NK-92 (cell line): ENCODE measurements around the gene SAMD11.

Experiments used
- DNase-seq: peaks from one replicate; lab custom pipeline; 2025; ENCODE audit not compliant: unreplicated experiment; lab: John Stamatoyannopoulos, UW

The SAMD11 gene

DNA sequence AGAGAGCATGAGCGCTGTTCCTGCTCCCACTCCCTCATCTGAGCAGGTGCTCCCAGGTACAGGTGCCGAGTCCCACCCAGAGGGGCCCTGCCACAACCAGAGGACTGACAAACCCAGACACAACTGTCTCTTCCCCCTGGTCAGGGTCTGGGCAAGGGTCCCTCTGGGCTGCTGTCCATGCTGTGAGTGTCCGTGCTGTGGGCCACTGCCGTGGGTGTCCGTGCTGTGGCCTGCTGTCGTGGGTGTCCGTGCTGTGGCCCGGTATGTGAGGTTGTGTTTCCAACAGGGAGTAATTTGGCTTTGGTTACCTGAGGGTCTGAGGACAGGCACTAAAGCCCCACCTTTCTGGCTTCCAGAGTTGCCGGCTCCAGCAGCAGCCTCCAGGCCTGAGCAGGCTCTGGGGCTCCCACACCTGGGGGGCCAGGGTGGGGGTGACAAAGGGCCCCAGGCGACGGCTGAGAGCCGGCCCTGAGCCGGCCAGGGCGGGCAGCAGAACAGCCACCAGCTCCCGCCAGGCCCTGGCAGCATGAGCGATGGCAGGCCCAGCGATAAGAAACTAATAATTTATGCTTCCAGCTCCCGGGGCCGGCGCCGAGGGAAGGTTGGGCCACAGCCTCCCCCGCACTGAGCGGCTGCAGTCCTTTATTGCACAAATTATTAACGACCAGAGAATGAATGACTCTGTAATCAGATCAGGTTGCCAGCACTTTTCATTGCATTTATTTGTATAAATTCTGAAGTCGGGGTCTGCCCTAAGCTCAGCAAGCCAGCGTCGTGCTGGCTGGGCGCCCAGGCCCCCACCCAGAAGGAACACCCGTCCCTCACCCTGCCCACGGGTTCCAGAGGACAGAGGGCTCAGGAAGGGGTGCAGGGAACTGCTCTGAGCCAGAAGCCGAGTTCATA, 7.3 kb upstream of the SAMD11 start:
- no peak for DNase-seq

DNA sequence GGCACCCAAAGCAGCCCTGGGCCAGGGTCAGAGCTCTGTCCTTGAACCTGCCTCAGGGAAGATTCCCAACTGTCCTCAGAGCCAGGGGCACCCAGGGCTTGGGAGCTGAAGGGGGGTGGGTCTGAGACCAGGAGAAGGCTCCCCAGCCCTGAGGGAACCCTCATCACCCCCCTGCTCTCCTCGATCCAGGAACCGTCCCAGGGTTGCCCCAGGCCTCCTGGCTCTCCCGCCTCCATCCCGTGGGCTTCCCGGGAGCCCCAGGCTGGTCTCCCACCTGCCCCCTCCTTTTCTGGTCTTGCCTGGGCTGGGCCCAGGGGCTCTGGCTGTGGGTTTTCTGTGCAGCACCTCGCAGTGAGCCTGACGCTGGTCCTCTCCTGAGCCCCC, 6.7 kb upstream of the SAMD11 start:
- no peak for DNase-seq

DNA sequence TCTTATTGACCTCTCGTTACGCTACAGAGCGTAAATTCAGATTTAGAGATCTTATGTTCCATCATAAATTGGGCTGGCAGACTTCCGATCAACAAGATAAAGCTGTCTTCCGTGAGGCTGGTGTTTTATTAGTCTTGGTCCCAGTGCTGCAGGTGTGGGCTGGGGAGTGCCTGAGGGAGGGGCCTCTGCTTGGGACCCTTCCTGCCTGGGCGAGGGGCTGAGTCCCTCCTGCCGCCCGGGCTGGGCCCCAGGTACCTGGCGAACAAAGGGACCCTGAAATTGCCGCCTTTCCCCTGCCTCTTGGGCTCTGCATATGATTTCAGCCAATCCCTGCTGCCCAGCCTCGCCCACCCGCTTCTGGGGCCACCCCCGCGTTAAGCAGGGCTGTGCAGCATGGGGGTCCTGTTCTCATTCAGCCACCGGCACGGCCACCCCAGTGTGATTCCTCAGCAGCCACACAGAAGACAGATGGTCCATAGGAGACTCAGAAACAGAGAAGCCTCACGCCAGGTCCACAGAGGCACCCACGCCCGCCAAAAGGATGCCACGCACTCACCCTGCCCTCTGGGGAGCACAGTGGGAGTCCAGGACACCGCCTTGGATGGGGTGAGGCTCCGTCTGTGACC, 6.1 kb upstream of the SAMD11 start:
- DNase-seq, result no peak

DNA sequence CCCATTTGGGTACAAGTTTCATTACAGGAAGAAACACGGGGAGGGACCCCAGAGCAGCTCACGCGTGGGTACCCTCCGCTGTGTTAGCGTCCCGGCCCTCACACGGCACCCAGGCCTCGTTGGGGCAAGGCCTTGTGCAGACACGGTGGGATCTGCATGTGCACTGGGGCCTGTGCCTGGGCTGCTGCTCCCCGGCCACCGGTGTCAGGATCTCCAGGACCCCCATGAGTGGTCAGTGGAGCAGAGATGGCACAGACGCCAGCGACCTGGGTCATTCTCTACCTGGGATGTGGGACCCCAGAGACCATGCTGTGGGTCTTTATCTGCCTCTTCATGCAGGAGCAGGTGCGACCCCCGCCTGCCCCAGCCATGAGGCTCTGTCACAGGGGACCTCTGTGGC, 5.4 kb upstream of the SAMD11 start:
- no peak for DNase-seq

DNA sequence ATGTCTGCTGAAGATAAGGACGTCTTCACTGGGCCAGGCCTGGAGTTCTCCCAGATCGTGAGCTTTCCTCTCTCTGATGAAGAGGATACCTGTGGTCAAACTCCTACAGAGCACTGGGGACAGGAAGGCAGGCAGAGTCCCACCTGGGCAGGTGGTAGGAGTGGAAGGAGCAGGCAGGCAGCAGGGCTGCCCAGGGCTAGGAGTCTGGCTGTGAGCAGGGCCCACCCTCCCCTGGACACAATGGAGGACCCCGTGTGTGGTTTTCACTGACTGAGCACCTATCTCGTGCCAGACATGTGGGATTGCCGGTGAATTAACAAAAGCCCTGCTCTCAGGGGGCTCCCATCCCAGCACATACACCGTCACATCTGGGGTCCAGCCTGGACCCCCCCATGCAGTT, 4.9 kb upstream of the SAMD11 start:
- no peak for DNase-seq

DNA sequence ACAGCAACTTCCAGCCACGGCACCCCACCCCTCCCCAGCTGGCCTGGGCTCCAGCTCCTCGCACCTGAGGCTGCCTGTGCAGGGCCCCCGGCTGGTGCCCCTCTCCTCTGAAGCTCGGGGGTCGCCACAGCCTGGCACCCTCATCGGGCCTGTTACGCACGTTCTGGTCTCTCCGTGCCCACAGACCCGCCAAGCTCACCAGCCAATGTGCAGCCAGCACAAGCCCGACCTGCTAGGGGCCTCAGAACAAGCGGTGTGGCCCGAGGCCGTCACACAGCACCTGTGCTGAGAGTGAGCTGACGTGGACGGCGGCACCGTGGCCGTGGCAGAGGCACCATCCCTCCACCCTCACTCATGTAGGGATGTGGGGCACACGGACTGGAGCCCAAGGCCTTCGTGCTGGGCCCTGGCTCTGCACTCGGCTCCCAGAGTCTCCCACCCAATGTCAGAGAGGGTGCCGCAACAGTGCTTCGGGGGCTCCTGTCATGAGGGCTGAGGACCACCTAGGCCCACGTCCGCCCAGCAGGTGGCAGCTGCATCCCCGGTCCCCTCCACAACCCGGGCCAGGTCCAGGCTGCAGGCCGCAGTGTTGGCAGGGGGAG, 4.4 kb upstream of the SAMD11 start:
- no peak for DNase-seq

DNA sequence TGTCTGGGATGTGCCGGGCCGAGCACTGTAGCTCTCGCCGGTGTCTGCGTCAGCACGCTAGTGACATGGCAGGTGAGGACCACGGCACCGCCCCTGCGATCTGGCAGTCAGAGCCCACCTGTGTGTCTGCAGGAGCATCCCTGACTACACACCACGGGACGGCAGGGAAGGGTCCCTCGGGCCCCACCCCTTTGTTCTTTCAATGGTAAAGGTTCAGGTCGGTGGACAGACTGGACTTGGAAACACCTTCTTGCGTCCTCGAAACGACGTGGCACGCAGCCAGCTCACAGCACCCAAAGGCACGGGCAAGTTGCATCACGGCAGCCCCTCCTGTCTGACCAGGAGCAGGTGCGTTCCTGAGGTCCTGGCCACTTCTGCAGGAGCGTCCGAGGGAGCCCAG, 3.7 kb upstream of the SAMD11 start:
- no peak for DNase-seq

DNA sequence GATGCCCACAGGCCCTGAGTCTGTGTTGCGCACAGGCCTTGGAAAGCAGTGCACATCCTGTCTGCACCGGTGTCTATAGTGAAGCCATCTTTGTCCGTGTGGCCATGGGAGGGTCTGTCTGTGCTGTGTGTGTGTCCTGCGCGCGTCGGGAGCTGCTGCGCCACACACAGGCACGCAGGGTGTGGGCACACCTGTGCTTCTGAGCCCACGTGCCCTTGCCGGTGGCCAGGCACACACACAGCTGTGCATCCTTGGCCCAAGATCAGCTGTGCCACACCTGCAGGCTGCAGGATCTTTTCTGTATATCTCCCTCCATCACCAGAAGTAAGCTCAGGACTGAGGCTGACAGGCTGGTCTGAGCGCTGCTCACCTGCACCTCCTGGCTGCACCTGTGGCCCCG, 3.2 kb upstream of the SAMD11 start:
- no peak for DNase-seq

DNA sequence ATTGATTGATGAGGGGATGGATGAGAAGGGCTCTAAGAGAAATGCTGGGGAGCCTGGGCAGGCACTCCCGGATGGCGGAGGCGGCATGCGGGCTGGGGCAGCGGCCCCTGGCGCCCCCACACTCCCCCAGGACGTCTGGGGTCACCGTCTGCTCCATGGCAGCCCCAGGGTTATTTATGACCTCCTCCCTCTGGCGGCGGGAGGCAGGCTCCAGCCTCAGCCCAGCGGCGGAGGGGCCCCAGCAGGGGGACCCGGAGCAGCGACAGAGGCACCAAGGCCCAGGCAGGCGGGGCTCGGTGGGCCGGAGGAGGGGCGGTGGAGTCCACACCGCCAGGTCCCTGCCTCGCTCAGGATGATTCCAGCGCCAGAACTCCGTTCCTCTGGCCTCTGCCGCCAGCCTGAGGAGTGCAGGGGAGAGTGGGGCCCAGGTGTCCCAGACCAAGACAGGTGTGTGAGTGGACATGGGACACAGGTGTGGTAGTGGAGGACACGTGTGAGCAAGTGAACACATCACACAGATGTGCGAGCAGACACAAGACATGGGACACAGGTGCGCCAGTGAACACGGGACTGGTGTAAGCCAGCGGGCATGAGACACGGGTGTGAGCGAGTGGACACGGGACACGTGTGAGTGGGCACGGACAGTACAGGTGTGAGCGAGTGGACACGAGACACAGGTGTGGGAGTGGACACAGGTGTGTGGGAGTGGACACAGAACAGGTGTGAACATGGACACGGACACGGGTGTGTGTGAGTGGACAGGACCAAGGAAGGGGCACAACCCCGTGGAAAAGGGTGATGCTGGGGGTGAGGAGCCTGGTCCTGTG, 2.5 kb upstream of the SAMD11 start:
- no peak for DNase-seq

DNA sequence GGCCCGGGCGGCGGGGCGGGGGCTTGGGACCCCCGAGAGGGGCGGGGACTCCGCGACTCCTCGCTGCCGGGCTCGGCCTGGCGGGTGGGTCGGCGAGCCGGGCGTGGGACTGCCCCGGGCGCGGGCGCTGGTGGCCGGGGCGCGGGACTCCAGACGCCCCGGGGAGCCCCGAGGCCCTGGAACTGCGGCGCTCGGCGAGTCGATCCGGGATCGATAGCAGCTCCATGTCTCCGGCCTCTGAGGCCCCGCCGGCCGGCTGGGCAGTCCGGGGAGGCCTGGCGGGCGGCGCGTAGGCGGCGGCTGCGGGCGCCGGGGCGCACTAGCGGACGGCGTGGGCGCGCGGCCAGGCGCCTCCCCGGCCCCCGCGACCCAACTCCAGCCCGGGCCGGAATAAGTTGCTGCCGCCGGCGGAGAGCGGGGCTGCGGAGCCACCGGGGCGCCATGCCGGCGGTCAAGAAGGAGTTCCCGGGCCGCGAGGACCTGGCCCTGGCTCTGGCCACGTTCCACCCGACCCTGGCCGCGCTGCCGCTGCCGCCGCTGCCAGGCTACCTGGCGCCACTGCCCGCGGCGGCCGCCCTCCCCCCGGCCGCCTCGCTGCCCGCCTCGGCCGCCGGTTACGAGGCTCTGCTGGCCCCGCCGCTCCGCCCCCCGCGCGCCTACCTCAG, 400 bp downstream of the SAMD11 start:
- DNase-seq, result no peak

DNA sequence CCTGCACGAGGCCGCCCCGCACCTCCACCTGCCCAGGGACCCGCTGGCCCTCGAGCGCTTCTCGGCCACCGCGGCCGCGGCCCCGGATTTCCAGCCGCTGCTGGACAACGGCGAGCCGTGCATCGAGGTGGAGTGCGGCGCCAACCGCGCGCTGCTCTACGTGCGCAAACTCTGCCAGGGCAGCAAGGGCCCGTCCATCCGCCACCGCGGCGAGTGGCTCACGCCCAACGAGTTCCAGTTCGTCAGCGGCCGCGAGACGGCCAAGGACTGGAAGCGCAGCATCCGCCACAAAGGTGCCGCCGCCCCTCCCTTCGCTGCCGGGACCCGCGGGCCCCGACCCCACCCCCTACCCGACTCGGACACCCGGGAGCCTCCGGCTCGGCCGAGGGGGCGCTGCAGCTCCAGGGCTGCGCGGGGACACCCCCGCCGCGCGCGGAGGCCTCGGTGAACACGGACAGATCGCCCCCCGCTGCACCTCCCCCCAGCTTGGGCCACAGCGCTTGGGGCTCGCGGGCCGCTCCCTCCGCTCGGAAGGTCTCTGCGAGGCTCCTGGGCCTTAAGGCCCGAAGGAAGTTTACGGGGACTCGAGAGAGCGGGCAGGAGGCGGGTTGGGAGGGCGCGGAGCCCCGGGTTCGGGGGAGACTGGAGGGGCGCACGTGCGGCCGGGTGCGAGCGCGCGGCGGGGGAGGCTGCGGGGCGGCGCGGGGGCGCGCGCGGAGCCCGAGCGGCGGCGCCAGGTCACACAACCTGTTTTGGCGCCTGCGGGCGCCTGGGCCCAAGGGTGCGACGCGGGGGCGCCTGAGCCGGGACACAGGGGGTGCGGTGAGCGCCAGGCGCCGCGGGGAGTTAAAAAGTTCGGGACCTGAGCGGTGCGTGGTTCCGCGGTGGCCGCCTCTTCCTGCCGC, 1.2 kb downstream of the SAMD11 start:
- DNase-seq, result no peak

DNA sequence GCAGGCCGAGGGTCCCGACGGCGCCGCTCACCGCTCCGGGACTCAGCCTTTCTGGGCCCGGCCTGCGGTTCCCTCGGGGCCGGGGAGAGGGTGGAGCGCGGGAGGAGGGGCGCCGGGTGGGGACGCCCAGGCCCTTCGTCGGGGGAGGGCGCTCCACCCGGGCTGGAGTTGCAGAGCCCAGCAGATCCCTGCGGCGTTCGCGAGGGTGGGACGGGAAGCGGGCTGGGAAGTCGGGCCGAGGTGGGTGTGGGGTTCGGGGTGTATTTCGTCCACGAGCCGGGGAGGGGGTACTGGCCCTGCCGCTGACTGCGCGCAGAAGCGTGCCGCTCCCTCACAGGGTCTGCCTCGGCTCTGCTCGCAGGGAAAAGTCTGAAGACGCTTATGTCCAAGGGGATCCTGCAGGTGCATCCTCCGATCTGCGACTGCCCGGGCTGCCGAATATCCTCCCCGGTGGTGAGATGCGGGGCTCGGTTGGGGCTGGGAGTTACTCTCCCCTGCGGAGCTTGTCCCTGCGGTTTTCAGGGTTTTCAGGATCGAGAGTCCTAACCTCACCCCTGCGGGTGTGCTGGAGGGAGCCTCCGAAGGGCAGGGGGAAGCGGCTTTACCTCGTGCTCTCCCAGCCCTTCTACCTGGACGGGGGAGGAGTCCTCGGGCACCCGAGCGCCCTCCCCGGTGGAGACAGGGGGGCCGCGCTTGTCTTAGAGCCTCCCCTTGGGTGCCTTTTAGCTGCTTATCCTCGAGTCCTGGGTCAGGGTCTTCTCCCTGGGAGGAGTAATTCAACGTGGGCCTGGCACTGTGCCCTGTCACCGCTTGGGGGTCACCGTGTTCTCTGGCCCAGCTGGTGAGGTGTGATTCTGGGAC, 2.1 kb downstream of the SAMD11 start:
- no peak for DNase-seq

DNA sequence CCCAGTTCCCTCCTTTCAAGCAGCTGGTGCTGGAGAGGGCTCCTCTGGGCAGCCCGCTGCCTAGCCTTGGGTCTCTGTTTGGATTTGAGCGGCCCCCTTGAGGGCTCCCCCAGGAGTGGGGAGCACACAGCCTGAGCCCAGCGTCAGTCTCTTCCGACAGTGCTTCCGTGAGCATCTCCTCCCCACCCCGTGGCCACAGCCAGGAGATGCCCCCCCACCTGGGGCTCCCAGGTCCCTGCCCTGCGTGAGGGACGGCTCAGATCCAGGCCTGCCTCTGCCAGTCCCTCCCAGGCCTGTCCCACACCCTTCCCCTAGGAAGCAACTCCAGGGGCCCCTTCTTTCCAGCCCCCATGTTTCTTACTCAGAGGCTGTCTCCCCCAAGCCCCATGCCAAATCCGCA, 3.5 kb downstream of the SAMD11 start:
- no peak for DNase-seq

DNA sequence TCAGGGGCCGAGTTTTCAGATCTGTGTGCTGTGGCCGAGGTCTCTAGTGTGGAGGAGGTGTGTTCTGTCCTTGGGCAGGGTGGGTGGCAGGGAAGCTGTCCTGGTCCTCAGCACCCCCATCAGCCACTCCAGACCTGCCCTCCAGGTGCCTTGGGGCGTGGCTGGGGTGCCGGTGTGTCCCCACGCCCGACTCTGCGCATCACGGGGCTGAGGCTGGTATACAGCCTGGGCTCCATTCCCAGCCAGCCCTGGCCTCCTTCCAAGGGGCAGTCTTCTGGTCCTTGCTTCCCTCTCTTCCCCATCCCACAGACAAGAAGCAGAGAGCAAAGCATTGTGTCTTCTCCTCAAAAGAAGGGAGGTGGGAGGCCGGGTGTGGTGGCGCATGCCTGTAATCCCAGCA, 4.0 kb downstream of the SAMD11 start:
- no peak for DNase-seq

DNA sequence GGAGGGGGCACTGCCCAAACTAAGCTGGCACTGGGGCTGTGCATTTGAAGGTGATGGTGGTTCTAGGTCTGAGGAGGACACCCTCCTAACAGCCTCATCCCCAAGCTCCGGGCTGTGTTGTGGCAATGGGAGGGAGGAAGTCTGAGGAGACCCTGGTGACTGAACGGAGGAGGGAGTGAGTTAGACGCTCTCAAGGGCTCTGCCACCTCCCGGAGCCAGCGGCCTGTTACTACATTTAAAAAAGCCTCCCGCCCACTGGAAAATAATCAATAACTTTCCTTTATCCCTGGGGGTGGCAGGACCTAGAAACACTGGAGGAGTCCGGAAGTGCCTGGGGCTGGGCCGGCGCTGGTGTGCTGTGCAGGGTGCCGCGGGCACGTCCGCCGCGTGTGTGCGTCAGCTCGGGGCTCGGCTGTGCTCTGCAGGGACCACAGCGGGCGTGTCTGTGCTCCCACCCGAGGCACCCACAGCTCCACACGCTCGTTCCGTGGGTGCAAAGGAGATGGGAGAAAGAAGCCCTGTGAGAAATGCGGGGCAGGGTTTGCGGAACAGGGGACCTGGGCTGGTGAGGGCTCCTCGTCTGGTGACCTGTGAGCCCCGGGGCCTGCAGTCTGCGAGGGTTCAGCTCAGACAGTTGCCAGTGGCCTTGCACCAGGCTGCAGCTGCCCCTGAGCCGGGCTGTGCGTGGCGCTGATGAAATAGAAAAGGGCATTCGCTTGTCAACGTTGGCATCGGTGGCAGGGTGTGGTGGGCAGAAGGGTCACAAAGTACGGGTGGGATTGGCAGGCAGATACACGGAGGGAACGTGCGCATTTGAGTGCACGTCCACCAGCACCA, 5.3 kb downstream of the SAMD11 start:
- no peak for DNase-seq

DNA sequence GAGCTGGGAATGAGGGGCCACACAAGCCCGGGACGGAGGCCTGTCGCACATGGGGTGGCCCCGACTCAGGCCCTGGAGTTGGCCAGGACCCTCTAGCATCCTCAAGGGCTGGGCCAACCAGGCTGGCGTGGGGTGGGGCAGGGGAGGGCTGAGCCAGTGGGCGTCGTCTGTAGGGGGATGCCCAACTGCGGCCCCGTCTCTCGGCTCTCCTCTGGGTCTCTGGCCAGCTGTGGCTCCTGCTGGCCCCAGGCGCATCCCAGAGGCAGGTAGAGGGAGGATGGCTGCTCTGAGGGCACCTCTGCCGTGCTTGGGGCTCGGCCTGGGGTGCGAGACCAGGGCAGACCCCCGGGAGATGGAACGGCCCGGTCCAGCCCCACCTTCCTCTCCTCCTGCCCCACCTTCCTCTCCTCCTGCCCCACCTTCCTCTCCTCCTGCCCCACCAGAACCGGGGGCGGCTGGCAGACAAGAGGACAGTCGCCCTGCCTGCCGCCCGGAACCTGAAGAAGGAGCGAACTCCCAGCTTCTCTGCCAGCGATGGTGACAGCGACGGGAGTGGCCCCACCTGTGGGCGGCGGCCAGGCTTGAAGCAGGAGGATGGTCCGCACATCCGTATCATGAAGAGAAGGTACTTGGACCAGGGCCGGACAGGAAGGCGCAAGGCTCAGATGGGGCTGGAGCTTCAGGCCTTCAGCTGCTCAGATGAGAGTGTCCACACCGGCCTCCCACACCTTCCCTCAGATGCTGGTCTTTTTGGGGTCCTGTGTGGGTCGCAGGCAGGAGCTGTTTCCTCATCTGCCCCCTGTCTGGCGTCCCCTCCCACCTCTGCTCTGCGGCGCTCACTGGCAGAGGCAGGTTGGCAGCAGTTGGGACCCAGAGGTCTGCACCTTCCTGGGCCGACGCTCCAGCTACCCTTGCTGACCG, 6.2 kb downstream of the SAMD11 start:
- no peak for DNase-seq

DNA sequence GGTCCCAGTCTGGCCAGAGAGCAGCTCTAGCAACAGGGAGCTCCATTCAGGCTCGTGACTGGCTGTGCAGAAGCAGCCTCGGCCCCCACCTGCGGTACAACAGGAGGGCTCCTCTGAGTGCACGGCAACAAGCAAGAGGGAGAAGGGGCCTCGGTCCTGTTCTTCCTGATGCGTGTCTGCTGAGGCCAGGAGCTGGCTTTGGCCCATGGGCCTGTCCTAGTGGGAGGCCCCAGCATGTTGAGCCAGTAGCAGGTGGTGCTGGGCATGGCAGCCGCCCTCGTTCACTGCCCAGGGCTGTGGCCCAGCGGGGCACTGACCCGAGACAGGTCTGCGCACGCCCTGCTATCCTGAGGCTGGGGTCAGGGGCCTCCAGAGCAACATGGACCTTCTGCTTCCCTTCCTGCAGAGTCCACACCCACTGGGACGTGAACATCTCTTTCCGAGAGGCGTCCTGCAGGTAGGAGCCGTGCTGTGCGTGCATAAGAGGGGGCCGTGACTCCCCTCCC, 7.0 kb downstream of the SAMD11 start:
- DNase-seq, result no peak
